SU-DHL-6 (cell line): Measurements from ENCODE around the gene DNMBP.

Source experiments
- H2AFZ ChIP-seq: fragments of 200-600 bp; sonication (generic); 2 replicates; pipeline ENCODE4 v1.6.1; 2014; ENCODE audit warnings: low read depth, mild to moderate bottlenecking, moderate library complexity, mixed read lengths, antibody characterized with exemption, low read length; ENCODE audit not compliant: severe bottlenecking
- H3F3A ChIP-seq: fragments of 200-600 bp; shearing (Covaris generic); 2 replicates; pipeline ENCODE4 v1.6.0; 2016; ENCODE audit warnings: antibody characterized with exemption, mild to moderate bottlenecking; ENCODE audit not compliant: insufficient read depth
- H3K27ac ChIP-seq: fragments of 200-600 bp; sonication (generic); 2 replicates; pipeline ENCODE4 v1.5.1; 2016; ENCODE audit warnings: low read depth, mild to moderate bottlenecking, low read length, moderate library complexity, mixed read lengths
- H3K27me3 ChIP-seq: fragments of 200-600 bp; sonication (generic), shearing (Covaris generic); 2 replicates; pipeline ENCODE4 v1.6.0; 2014; ENCODE audit warnings: mild to moderate bottlenecking, low read length
- H3K36me3 ChIP-seq: fragments of 200-600 bp; sonication (generic); 2 replicates; pipeline ENCODE4 v1.6.1; 2014; ENCODE audit warnings: mild to moderate bottlenecking, low read length, mixed read lengths
- H3K4me2 ChIP-seq: fragments of 300-600, 200-600 bp; shearing (Covaris generic), sonication (generic); 2 replicates; pipeline ENCODE4 v1.6.0; 2014; ENCODE audit warnings: low read length, low read depth, mild to moderate bottlenecking; ENCODE audit not compliant: poor library complexity, severe bottlenecking
- H3K4me3 ChIP-seq: fragments of 200-600 bp; sonication (generic); 2 replicates; pipeline ENCODE4 v1.5.1; 2014; ENCODE audit warnings: antibody characterized with exemption, low read length, mild to moderate bottlenecking, mixed read lengths; ENCODE audit not compliant: insufficient read depth, poor library complexity, severe bottlenecking
- H3K79me2 ChIP-seq: fragments of 200-600 bp; sonication (generic); 2 replicates; pipeline ENCODE4 v1.6.1; 2014; ENCODE audit warnings: mild to moderate bottlenecking, low read length, moderate library complexity; ENCODE audit not compliant: insufficient read depth
- H3K9ac ChIP-seq: fragments of 200-600 bp; sonication (generic); 2 replicates; pipeline ENCODE4 v1.7.0; 2014; ENCODE audit warnings: mild to moderate bottlenecking, low read length
- H3K9me2 ChIP-seq: fragments of 200-600 bp; sonication (generic); replicated peaks from 2 replicates; pipeline ENCODE4 v1.6.1; 2014; ENCODE audit warnings: low read length; ENCODE audit not compliant: insufficient read depth
- H3K9me3 ChIP-seq: fragments of 200-600 bp; sonication (generic); 2 replicates; pipeline ENCODE4 v1.6.1; 2014; ENCODE audit warnings: low read length, mixed read lengths; ENCODE audit not compliant: insufficient read depth
- H4K20me1 ChIP-seq: fragments of 200-600 bp; sonication (generic); 2 replicates; pipeline ENCODE4 v1.6.1; 2014; ENCODE audit warnings: low read depth, mild to moderate bottlenecking, antibody characterized with exemption, low read length, moderate library complexity, mixed read lengths
- EZH2phosphoT487 ChIP-seq: fragments of 200-600 bp; sonication (generic), shearing (Covaris generic); conservative IDR thresholded peaks from 2 replicates; pipeline ENCODE4 v1.6.1; 2018; ENCODE audit warnings: mild to moderate bottlenecking, antibody characterized with exemption, low read length, moderate library complexity, mixed read lengths
- TF ChIP-seq, protein P1 (sequence below): fragments of 200-600 bp; sonication (generic); IDR thresholded peaks from one replicate; pipeline ENCODE4 v1.5.1; 2017; ENCODE audit warnings: antibody characterized with exemption, mild to moderate bottlenecking, low read length, moderate library complexity; ENCODE audit not compliant: insufficient read depth, poor library complexity, severe bottlenecking

DNMBP gene

DNA sequence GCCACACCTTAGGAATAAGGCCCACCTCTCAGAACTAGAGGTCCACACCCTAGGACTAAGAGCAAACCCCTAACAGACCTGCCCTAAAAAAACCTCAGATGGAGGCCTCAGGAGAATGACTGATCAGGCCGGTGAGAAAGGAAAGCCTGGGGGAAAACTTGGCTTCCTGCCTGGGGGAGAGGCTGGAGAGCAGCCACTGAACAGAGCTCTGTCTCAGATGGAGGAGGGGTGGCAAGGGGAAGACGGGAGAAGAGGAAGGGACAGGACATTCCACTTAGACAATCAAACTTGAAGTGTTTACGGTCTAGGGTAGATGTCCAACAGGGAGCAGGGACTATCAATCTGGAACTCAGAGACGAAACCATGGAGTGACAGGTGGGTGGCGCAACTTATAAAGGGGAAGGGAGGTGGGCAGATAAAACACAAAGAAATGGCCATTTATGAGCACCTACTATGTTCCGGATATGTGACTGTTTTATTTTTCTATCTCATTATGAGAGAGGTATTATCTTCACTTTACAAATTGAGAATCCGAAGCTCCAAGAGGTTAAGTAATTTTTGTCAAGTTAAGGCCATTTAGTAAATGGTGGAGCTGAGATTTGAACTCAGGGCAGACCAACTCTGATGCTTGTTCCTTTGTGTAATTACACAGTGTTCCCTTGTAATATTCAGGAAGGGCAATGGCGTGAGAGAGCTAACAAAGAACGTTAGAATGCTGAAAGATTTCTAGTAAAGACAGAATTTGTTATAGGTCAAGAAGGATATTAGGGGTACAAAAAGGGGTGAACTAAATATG, 82.6 kb downstream of the DNMBP start:
- H3K9me2 ChIP-seq: no peaks in the 10 kb centered on the region
- H3K27me3 ChIP-seq: no peaks in the 10 kb centered on the region
- H3K4me2 ChIP-seq: no peak overlapping the region
- H3K27ac ChIP-seq: no peak overlapping the region
- H3K79me2 ChIP-seq: no peaks in the 10 kb centered on the region
- TF ChIP-seq, protein P1, sequence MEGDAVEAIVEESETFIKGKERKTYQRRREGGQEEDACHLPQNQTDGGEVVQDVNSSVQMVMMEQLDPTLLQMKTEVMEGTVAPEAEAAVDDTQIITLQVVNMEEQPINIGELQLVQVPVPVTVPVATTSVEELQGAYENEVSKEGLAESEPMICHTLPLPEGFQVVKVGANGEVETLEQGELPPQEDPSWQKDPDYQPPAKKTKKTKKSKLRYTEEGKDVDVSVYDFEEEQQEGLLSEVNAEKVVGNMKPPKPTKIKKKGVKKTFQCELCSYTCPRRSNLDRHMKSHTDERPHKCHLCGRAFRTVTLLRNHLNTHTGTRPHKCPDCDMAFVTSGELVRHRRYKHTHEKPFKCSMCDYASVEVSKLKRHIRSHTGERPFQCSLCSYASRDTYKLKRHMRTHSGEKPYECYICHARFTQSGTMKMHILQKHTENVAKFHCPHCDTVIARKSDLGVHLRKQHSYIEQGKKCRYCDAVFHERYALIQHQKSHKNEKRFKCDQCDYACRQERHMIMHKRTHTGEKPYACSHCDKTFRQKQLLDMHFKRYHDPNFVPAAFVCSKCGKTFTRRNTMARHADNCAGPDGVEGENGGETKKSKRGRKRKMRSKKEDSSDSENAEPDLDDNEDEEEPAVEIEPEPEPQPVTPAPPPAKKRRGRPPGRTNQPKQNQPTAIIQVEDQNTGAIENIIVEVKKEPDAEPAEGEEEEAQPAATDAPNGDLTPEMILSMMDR: no peak
- no peak for TF ChIP-seq EZH2phosphoT487
- no peaks in the 10 kb centered on the region for H3K36me3 ChIP-seq
- H3K9me3 ChIP-seq: no peaks in the 10 kb centered on the region
- H4K20me1 ChIP-seq: no peaks in the 10 kb centered on the region
- H3F3A ChIP-seq: no peaks in the 10 kb centered on the region
- no peak overlapping the region for H3K4me3 ChIP-seq
- no peak overlapping the region for H3K9ac ChIP-seq
- H2AFZ ChIP-seq: no peak overlapping the region

DNA sequence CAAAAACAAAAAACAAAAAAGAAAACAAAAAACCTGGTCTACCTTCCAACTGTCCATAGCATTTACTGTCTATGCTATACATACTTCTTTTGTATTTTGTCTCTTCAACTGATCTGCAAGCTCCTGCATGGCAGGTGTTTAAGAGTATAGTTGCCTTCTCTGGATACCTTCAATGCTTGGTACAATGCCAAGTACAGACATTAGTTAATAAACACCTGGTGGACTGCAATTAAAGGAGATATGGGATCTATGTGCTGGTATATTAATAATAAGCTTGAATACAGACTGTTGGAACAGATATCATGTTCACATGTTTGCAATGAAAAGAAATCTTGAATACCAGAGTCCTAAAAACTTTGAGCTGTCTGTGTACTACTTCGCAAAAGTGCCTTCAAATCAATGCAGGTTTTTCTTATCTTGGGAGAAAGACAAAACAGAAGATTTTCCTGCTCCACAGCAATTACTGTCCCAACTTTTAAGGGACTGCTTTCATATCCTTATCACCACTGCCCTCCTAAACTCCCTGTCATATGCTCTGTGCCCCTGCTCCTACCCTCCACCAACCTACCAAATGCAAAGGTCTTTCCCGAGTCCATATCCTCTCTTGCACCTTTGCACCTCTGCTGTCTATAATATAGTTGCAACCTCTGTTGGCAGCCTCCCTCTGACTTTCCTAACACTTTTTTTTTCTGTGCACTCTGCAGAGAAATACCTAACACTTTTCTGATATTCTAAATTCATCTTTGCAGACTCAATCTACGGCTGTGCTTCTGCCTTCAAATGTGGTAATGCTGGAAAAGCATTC, 85.1 kb downstream of the DNMBP start:
- Histone ChIP-seq H3F3A (no peaks in the 10 kb centered on the region), H3K4me3 (no peak overlapping the region), H3K9me3 (no peaks in the 10 kb centered on the region), H3K4me2 (no peak overlapping the region), H4K20me1 (no peaks in the 10 kb centered on the region), H2AFZ (no peak overlapping the region), H3K36me3 (no peaks in the 10 kb centered on the region), H3K27ac (no peak overlapping the region), H3K79me2 (no peaks in the 10 kb centered on the region), H3K9ac (no peak overlapping the region), H3K9me2 (no peaks in the 10 kb centered on the region), H3K27me3 (no peaks in the 10 kb centered on the region)
- TF ChIP-seq, protein P1: no peak
- no peak for TF ChIP-seq EZH2phosphoT487

DNA sequence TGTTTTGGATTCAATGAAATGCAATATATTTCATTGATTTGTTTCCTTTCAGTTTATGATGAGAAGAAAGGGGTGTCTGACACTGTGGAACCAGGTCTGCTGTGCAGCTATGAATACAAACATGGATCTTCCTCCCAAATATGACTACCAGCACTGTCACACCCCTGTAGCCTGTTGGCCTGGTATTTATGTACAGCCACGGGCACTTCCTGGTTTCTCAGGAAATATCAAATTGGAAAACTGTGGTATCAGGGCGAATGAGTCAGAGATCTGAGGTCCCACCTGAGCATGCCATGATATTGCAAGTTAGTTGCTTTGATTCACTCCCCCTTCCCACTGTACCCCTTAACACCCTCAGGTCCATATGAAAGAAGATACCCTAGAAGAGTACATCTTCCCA, 87.8 kb downstream of the DNMBP start:
- Histone ChIP-seq H3K9me2 (no peaks in the 10 kb centered on the region), H3K4me2 (no peak overlapping the region), H3K79me2 (no peaks in the 10 kb centered on the region), H3K36me3 (no peaks in the 10 kb centered on the region), H2AFZ (no peak overlapping the region), H4K20me1 (no peaks in the 10 kb centered on the region), H3K27me3 (no peaks in the 10 kb centered on the region), H3F3A (no peaks in the 10 kb centered on the region), H3K4me3 (no peak overlapping the region), H3K27ac (no peak overlapping the region), H3K9me3 (no peaks in the 10 kb centered on the region), H3K9ac (no peak overlapping the region)
- TF ChIP-seq EZH2phosphoT487: no peak
- TF ChIP-seq, protein P1: no peak
